Limb (tissue), 2 donors: ENCODE results near the gene SLC9A3.

ENCODE experiments used
- DNase-seq, 2 donors: peaks; one replicate each; pipeline ENCODE4 v3.0.0-alpha.2; 2016; ENCODE audit errors: extremely low spot score in 2 of 2

SLC9A3 gene

GRCh38 chr5:539469-540070 is 15.3 kb upstream of the SLC9A3 start:
- no peak for DNase-seq

DNA sequence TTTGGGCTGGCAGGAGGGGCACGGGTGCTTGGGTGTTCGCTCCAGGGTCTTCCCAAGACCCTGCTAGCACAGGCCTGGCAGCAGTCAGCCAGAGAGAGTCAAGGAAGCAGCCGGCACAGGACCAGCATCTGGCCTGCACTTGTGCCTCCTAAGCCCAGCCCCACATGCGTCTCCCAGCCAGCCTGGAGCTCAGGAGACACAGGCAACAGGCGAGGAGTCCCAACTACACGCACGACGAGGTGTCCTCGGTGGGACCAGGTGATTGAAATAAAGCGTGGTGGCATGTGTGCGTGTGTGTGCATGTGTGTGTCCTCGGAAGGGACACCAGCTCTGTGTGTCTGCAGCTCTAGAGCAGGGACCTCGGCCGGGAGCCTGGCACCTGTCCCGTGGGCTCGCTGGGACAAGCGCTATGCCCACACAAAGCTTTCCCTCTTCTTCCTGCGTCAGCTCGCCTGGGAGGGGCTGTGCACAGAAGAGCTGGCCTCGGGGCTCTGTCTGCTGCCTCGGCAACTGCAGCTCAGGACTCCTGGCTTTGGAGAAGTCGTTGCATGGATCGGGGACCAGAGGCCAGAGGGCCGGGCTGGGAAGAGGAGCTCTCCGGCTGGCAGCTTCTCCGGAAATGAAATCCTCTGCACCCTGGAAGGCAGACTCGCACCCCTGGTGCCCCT is 14.7 kb upstream of the SLC9A3 start:
- DNase-seq: no peak

DNA sequence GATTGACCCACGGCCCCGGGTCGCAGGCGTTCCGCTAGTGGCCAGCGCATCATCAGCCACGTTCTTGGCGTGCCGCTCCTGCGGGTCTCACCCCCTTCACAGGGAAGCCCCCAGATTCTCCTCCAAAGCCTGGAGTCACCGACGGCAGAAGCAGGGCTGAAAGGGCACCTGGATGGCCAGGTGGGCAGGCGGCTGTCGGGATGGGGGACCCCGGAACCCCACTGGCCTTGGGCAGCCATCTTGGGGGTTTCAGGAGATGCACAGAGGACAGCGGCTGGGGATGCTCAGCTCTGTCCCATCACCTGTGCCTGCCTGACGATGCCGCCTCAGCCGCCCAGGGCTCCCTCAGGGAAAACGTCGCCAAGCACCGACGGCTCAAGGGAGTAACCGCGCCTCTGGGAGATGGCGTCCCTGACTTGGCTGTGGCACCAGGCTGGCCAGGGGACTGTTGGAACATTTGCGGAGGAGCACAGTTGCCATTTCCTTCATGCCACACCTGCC is 14.1 kb upstream of the SLC9A3 start:
- DNase-seq: no peak

- no peak for DNase-seq
Observed at GRCh38 chr5:537621-538071, 13.4 kb upstream of the SLC9A3 start.

DNA sequence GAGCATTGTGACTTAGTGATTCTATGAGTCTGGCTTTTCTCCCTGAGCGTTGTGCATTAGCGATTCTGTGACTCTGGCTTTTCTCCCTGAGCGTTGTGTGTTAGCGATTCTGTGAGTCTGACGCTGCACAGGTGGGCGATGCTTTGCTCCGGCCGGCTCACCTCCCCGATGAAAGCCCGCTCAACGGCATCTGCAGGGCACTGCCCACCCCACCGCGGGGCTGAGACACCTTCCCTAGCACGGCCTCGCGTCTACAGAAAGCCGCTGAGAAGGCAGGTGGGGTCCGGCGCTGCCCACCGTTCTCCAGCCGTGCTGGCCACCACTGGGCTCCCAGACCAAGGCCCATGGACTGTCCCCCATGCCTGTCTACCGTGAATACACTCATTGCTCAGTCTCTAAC is 12.8 kb upstream of the SLC9A3 start:
- no peak for DNase-seq

GRCh38 chr5:535846-536698 is 11.8 kb upstream of the SLC9A3 start:
- no peak for DNase-seq

GRCh38 chr5:534743-535671 is 10.8 kb upstream of the SLC9A3 start:
- no peak for DNase-seq

GRCh38 chr5:533955-534742 is 9.9 kb upstream of the SLC9A3 start:
- no peak for DNase-seq

GRCh38 chr5:533243-533954 is 9.2 kb upstream of the SLC9A3 start:
- no peak for DNase-seq

DNA sequence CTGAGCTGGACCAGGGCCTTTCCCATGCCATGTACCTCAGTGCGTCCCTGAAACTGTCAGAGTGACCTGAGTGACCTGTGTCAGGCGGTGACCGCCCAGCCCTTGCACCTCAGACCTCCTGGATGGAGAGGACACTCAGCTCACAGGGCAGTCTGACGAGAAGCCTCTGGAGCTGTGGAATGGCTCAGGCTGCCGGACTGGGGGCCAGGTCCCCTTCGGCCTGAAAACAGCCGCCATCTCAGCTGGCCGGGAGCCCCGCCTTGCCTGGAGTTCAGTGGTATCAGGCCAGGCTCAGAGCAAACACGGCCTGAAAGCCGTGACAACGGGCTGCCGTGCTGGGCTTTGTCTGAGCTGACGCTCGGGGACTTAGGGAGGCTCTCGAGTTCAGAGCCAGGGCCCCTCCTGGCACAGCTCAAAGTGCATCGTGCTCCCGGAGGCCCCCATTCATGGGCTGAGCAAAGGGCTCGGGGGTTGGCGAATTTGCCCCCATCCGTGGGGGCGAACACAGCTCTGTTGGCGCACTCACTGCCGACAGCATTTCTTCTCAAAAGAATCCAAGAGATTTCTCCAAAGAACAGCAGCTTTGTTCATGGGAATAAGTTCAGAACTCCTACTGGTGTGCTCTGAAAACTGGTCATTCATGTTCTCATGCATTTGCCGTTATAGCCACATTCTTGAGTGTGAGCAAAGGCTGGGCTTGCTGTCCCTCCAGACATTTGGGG is 8.4 kb upstream of the SLC9A3 start:
- DNase-seq: no peak

DNA sequence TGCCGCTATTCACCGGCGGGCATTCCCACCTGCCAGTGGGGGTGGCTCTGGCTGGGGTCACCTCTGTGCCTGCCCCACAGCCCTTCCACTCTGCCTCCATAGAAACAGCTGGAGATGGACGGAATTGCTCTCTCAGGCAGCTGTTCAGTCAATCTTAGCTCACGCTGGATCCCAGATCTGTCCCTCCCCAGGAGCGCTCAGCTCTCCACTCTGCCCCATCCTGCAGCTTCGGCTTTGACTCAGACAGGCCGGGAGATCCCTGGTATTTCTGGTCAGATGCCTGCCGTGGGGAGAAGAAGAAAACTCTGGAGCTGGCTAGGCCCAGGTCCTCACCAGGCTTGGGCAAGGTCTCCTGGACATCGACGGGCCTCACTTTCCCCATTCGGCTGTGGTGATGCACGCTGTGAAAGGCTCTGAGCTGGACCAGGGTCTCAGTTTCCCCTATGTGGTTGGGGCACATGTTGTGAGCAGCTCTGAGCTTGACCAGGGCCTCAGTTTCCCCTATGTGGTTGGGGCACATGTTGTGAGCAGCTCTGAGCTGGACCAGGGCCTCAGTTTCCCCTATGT is 7.6 kb upstream of the SLC9A3 start:
- DNase-seq: no peak

DNA sequence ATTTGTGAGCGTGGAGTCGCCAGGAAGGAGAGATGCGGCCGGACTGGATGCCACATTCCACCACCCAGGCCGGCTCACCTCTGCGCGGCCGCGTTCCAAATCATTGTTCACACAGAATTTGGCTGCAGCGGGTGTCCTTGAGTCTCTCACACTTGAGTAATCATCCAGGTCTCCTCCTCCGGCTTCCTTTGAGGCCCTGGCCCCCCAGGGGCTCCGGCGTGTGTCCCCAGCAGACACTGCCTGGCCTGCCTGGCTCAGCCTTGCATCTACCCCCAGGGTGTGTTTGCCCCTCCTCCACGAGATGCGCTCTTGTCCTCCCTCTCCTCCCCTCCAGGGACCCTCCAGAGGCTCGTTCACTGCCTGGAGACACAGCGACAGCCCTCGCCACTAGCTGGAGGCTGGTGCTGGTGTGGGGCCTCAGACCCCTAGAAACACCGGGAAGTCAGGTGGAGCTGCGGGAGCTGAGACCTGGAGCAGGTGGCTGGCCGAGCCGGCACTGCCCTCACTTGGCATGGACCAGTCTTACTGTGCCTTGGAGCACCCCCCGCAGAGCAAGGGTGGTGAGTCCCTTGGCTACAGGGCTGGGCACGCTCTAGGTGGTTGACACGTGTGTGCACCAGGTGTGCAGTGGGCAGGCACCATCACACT is 7.0 kb upstream of the SLC9A3 start:
- no peak for DNase-seq

- DNase-seq: no peak
Observed at GRCh38 chr5:530001-530955, 6.0 kb upstream of the SLC9A3 start.

DNA sequence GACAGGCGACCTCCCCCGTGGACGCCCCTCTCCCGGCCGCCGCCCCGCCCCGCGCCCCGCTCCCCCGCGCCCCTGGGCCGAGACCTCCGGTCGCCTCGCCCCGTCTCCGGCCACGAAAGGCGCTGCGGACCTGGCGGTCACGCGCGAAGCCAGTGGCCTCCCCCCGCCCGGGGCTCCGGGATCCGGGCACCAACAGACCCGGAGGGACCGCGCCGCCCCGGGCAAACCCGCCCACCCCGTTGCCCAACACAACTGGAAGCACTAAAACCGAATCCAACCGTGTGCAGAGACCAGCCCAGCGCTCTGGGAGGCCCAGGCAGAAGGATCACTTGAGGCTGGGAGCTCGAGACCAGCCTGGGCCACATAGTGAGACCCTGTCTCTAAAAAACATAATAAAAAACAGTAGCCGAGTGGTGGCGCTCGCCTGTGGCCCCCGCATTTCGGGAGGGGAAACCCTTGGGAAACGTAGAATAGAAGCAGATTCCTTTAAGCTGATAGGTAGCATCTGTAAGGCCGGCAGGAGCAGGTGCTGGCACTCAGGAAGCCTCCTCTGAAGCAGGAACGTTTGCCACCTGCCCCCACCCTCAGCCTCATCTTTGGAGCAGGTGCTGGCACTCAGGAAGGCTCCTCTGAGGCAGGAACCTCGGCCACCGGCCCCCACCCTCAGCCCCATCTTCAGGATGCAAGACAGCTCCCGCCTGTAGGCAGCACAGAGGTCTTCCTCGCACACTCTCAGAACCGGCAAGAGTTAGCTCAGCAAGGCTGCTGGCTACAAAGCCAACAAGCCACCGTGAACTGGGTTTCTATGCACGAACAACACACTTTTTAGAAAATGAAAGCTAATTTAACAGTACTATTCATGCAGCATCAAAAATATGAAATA is 4.6 kb upstream of the SLC9A3 start:
- no peak for DNase-seq

- no peak for DNase-seq
Observed at GRCh38 chr5:527646-528628, 3.7 kb upstream of the SLC9A3 start.
